HG03097 (cell line): Measurements from ENCODE around the gene TRPC4AP.

ENCODE experiments used
- ATAC-seq: cut with Tn5 transposase; IDR thresholded peaks from one replicate; pipeline ENCODE4 v1.9.1; 2021; ENCODE audit not compliant: unreplicated experiment, low FRiP score

The TRPC4AP gene

DNA sequence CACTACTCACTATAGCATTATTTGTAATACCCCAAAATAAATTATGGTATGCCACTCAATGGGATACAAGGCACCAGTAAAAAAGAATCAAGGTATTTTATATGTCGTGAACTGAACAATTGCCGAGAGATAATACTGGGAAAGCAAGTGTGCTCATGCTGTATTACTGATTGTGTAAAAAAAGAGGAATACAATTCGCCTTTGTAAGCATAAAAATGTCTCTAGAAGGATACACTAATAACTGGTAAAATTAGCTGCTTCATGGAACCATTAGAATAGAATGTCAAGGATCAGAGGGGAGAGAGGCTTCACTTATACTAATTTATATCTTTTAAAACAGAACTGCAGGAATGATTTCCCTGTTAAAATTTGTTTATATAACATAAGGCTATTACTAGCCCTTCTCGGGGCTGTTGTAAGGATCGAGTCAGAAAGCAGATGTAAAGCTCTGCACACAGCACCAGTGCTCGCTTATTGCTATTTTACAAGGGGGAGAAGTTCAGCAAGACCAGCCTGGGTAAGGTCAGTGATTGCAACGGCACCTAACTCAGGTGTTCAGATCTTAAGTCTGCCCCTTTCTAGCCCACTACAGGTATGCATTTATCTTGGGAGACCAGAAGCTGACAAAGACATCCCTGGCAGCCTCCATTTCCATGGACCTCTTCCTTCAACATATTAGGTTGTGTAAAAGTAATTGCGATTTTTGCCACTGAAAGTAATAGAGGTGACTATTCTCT is 75.3 kb downstream of the TRPC4AP start:
- no peak for ATAC-seq

DNA sequence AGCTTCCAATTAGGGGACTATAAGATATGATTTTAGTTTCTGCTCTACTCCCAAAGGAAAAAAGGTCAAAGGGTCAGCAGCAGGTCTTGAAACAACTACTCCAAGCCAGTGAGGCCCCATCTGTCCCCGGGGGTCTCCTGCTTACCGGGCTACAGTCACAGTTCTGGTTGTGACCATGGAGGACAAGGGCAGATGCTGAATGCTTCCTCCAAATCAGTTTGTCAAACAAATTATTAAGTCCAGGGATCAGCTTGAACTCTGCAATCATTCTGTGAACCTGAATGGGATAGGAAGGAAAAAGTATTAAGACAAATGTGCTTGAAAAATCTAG is 76.8 kb downstream of the TRPC4AP start:
- no peak for ATAC-seq

DNA sequence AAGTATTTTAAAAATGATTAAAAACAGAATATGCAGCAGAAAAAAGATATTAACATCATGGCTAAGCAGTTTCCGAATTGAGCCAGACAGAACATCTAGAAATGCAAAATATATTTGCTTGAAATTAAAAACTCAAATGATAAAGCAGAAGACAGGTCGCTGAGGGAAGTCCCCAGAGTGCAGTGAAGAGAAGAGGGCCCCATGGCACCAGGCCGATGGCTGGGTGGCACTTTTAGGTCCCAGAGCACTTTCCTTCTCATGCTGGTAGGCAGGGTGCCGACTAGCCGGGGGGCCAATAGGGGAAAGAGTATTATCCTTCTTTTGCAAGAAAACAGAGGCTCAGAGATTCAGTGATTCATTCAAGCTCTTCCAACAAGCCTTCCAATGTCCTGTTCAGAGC is 78.1 kb downstream of the TRPC4AP start:
- no peak for ATAC-seq

DNA sequence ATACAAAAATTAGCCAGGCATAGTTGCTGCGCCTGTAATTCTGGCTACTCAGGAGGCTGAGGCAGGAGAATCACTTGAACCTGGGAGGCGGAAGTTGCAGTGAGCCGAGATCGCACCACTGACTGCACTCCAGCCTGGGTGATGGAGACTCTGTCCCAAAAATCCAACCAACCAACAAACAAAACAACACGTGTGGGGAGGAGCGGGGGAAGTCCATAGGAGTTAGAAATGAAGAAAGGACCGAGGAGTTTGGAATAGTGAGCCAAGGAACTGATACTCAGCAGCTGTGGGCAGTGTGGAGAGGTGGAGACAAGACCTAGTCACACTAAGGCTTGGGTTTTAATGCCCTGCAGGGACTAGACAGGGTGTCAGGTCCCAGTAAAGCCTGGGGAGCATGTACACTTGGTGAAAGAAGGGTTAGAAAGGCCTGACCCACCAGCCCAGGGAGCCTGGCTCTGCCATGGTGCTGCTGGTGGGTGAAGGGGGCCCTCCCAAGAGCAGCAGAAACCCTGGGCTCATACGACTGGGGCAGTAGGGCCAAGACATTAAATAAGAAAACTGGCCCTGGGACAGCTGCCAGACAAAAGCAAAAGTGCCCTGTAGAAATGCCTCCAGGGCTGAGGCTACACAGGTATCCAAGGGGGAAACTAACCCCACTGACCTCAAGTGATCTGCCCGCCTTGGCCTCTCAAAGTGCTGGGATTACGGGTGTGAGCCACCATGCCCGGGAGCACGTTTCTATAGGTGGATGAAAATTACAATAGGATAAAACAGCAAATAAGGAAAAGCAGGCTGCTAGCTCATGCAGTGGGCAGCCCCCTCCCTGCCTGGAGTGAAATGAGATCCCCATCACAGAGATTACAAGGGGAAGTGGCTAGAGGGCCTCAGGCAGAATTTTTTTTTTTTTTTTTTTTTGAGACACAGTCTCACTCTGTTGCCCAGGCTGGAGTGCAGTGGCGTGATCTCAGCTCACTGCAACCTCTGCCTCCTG is 78.9 kb downstream of the TRPC4AP start:
- no peak for ATAC-seq

DNA sequence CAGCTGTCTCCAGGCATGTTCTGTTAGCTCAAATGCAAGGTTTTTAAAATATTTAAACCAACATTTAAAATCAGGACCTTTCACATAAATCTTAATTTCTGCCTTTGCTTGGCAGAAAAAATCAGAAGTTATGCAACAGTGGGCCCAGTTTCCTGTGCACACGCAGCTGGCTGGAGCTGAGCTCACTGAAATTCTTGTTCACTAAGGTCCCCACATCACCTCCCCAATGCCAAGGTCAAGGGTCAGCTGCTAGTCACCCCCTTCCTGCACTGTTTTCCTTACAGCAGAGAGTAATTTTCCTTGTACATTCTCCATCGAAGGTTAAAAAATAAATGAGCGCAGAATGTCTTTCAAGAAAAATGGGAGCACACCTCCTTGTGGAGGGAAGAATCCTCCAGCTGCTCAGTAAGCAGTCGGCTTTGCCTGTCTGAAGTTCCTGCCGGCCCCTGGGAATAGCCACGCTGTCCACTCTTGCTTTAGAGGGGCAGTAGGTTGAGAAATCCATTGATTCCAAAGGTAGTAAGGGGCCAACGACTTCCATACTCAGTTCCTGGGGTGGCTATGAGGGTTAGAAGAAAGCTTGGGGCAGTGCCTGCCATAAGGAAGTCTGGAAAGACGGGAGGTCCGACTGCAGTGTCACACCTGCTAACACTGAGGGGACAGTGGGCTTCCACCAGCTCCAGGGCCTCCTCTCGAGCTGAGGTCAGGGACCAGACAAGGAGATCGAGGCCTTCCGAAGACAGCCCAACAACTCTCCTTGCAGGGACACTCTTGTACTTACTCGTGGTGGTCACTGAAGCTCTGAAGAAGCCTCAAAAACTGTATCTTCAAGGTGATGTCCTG is 80.2 kb downstream of the TRPC4AP start:
- ATAC-seq, result no peak

DNA sequence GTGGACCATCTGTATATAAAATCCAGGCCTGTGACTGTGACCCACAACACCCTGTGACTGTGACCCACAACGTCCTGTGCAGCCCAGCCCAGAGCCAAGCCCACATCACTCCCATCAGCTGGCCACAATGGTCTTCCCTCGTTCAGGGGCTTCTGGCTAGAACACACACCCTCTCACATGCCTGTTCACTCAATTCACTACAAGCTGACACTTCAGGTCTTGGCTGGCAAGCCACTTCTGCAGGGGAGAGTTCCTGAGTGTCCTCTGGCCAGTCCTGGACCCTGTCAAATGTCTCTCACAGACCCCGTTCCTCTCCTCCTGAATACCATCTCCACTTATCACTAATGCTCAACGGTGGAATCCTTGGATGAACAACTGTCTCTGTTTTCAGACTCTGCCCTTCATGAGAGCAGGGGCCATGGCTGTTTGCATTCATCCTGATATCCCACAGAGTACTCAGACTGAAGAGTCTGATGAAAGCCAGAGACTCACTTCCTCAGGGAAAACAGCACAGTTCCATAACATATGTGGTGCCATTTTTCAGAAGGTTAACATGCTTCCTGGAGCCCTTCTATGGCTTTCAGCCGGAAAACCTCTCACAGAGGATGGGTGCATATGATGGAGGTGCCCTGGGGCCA is 80.9 kb downstream of the TRPC4AP start:
- no peak for ATAC-seq

DNA sequence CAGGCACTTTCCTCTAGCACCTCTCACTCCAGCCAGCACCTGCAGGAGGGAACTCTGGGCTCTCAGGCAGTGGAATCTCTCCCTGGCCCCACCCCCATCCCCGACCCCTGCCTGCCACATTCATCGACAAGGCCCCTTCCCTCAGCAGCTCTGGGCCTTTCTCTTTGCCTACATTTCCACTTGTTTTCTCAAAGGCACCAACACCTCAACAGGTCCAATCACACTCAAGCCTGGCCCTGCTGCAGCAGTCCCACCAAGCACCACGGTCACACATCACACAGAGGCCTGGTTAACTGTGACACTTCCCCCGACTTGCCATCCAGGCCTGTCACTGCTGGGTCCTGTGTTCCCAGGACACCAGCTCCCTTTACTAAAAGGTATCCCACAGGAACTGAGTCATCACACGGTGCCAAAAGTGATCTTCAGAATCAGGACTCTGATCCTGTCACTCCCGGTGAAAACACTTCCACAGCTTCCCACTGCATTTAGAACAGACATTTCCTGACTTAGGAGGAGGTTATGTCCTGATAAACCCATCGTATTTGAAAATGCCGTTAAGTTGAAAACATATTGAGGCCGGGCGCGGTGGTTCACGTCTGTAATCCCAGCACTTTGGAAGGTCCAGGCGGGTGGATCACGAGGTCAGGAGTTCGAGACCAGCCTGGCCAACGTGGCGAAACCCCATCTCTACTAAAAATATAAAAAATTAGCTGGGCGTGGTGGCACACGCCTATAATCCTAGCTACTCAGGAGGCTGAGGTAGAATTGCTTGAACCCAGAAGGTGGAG is 82.0 kb downstream of the TRPC4AP start:
- ATAC-seq, result no peak

DNA sequence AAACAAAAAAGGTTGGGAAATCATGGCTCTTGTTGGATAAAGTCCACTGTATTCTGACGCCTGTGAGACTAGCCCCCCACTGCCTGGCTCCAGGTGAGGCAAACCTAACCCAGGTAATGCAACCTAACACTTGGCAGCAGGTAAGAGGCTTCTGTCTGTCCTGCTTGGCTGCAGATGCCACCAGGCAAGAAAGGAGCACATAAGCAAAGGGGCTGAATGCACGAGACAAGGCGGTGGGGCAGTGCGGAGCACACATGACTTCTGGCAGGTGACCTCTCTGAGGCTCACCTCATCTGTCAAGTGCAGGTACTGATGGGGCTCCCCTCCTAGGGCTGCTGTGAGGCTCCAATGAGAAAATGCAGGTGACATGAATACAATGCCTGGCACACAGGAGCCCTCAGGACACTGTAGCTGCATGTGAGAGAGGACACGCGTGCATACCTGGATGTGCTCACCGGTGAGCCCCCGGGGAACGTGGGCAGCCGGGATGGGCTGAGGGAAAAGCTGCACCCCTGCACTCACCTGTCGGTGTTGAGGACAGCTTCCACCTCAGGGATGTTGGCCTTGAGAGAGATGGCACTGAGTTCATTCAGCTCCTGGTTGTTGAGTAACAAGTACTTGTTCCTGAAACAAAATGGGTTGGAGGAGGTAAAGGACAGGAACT is 82.8 kb downstream of the TRPC4AP start:
- no peak for ATAC-seq

DNA sequence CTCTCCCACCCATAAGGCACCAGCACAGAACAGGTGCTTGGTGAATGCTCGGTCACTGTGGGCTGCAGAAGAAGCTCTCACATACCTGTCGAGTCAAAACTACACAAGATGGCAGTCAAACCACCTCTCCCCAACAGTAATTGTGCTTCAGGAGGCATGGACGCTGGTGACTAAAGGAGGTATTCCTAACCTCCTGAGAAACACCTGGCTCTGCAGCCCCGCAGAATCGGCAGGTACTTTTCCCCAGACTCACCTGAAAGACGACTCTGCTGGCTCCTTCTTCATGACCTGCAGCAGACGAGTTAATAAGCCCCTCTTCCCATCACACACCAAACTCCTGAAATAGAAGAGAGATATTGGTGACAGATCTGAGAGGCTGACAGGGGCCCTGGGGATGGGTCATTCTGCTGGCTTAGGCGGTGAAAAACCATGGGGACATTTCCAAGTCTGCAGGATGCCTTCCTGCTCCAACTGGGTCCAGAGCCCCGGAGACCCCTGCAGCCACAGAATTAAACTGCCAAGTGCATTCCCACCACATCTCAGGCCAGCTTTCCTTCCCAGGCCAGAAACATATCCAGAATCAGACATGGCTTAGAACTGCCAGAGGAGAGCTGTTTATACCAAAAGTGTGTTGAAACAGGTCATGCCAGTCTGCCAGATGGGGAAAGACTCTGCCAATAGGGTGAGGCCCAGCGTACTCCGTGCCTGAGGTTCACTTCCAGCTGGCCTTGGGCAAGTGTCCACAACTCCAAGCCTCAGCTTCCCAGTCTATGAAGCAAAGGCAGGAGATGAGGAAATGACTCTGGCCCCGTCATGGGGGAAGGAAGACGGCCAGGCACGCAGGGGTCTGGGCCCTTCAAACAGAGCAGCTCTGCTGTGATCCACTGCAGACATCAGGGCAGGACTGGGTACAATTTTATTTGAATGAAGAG is 83.9 kb downstream of the TRPC4AP start:
- ATAC-seq, result no peak

DNA sequence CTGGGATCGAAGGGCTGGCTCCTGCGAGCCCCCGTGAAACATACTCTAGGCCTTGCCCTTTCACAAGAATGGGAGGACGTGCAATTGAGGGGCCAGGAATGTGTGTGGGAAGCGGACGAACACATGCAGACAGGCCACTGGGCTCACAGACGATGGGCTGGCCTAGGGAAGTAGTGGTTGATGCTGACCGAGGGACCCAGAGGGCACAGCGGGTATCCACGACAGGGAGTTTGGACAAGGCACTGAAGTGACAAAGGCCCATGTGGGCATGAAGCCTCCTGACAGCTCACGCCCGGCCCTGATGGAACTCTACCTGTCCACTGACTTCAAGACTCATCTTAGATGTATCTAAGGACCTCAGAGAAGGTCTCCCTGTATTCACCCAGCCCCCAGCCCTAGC is 84.7 kb downstream of the TRPC4AP start:
- ATAC-seq, result no peak

DNA sequence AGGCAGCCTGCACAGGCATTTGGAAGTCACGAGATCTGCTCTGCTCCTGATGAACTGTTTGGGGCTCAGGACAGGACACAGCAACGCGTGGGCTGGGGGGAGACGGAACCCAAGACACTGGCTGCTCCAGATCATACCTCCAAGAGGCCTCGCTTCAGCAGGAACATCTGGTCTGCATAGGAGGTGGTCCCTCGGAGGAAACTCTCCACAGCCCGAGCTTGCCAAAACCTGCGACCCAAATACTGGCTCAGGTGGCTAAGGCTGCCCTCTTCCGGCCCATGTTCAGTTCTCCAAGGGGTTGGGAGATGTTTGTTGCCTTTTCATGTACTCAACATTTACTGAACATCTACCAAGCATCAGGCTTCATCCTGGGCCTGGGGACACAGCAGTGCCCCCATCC is 85.2 kb downstream of the TRPC4AP start:
- ATAC-seq, result no peak

DNA sequence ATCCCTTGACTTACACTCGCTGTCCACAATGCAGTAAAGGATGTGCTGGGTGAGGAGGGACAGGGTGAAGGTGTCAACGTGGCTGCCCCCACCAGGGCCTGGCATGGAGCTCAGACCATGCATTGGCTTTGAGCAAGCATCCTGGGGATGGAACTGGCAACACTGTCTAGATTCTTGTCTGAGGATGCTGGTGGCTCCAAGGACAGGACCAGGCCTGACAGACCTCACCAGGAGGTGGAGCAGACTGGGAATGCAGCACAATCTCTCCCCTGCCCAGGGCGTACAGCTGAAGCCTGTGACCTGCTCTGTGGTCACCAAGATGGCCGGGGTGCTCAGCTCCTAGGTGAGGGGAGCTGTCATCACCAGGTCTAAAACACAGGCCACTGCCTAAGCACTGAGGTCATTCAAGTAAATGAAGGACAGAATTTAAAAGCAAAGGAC is 86.1 kb downstream of the TRPC4AP start:
- no peak for ATAC-seq

DNA sequence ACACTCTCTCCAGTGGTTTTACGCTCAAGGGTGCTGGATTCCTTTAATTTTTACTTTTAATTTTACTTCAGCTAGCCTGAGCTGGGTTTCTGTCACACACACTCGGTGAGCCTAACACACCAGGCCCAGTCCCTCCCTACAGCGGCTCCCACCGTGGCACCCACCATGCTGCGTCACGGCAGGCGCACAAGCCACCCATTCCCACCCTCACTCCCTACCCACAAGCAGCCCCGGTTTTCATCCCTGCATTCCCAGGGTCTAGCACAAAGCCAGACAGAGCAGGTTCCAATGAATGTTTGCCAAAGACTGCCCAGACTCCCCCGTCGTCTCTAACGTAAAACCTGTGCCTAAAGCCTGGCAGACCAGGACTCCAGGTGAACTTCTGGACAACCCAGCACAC is 86.6 kb downstream of the TRPC4AP start:
- no peak for ATAC-seq

DNA sequence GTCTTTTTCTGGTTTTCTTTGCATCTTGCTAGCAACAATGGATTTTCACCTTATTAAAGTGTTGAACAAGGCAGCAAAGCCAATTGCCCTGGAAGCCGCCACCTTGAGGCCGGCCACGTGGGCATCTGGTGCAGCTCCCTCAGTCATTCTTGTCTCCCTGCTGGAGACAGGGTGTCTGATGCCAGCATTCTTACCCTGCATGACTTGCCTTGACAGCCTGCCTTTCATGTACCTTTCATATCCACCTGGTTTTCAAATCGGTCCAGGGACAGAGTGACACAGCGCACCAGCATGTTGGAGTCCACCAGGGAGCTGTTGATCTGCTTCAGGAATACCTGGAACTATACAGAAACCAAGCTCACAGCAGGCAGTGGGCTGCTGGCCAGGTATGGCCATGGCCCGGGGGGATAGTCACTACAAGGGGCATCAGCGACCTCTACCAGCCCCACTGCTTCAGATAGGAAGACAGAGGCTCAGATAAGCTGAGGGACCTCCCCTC is 87.1 kb downstream of the TRPC4AP start:
- ATAC-seq, result no peak

DNA sequence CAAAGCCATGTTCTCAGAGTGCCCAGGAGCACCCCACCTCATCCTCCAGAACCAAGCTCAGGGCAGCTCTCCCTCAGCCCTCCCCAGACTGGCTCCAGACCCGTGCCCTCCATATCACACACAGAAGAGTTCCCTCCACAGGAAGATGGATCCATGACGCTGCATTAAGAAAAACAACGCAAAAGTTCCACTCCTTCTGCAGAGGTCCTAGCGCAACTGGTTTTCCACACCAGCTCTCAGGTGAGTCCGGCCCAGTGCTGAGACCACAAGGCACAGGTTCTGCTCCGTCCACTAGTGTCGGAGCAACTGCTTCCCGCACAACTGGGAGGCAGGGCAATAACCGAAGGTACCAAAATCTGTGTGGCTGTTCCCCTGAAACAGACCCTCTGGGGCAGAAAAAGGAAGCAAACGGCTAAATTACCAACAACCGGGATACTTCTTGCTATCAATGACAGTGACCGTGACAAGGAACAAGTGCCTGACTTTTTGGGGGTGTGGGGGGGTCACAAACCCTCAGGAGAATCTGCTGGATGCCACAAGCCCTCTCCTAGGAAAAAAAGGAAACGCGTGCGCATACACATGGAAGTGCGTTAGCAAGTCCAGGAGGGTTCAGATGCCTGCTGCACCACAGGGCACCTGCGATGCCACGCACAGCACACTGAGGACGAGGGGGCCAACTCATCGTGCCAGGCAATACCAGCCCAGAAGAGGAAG is 87.7 kb downstream of the TRPC4AP start:
- no peak for ATAC-seq

DNA sequence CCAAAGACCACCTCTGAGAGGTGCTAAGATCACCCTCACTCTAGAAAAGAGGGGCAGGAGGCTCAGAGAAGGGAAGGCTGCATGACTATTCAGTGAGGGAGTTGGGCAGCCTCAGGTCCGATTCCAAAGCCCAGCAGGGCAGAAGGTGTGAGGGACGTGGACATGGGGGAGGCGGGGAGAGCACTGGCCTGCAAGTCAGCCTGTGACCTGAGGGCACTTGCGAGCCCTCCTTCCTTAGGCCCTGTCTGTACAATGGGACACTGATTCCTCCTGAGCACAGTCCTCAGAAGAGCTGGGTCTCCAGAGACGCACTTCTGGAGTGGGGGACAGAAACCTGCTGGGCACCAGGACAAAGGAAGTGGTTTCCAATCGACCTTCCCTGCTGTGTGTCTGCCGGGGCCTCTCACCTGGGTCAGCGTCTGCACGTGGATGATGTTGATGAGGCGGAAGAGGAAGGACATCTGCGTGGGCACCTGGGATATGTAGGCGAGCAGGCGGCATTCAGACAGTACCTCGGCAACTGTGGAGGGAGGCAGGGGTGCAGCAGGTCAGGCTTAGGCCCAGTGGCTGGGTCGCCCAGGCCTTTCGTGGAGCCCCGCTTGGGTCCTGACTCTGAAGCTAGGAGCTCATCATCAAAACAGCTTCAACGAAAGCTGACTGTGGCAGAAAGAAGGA is 88.4 kb downstream of the TRPC4AP start:
- ATAC-seq, result no peak
